ENCODE results near the gene GMDS. TPM values are rescaled to one million over a fixed set of nuclear protein-coding genes. Genes with fewer than 3 reads are reported as not detected.

GMDS gene
- total RNA-seq, 2 experiments from 2014 or later: 13.9 to 16.4 TPM

- H3K4me1 Mint-ChIP-seq (ENCODE audit: low read depth): no peaks in the 10 kb centered on the region
- Histone ChIP-seq H3K9me3 (ENCODE audit: control insufficient read depth in 1 of 2, insufficient read depth in 1 of 2, low read length in 2 of 2) (no peaks in the 10 kb centered on the region), H3K27me3 (ENCODE audit: control insufficient read depth in 1 of 2, insufficient read depth in 2 of 2, low read length in 2 of 2) (no peaks in the 10 kb centered on the region), H3K4me1 (ENCODE audit: insufficient read depth, low read length) (no peaks in the 10 kb centered on the region), H3K27ac (ENCODE audit: low read depth in 1 of 2, low read length in 2 of 2) (no peak overlapping the region), H3K4me3 (ENCODE audit: low read length) (no peak overlapping the region), H3K36me3 (ENCODE audit: insufficient read depth, low read length) (no peaks in the 10 kb centered on the region)
- ATAC-seq (ENCODE audit: poor library complexity) (no peak), DNase-seq (no peak)
- no peak overlapping the region for H3K4me3 Mint-ChIP-seq
- intact Hi-C loops (cut with DNase I, micrococcal nuclease): no loop called here
- no peaks in the 10 kb centered on the region for H3K9me3 Mint-ChIP-seq
- no peaks in the 10 kb centered on the region for H3K27me3 Mint-ChIP-seq
- ChIA-PET CTCF (no interaction called here), POLR2A (no interaction called here)
- H3K36me3 Mint-ChIP-seq (ENCODE audit: low read depth): no peaks in the 10 kb centered on the region
- no peak for TF ChIP-seq CTCF (IDR thresholded peaks at IDR 0.05)
- H3K27ac Mint-ChIP-seq: no peak overlapping the region
Observed at GRCh38 chr6:2053691-2054090, 191.7 kb downstream of the GMDS start.

DNA sequence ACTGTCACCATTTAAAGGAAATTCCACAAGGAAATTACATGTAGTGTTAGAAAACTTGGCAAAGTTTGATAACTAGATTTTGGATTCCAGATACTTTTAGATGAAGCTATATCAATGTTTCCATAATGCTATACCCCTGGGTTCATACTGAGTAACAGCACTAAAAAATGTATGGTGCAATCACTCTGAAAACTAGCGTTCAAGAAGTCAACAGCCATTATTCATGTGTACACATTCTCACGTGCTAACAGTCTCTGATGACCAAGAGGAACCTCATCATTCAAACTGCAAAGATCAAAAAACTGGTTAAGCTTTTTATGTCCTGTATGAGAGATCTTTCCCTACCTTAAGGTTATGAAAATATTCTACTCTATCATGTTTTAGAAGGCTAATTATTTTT, 197.6 kb downstream of the GMDS start:
- ChIA-PET CTCF (no interaction called here), POLR2A (no interaction called here)
- no peak for TF ChIP-seq CTCF (IDR thresholded peaks at IDR 0.05)
- Histone ChIP-seq H3K4me3 (ENCODE audit: low read length) (no peak overlapping the region), H3K36me3 (ENCODE audit: insufficient read depth, low read length) (no peaks in the 10 kb centered on the region), H3K27me3 (ENCODE audit: control insufficient read depth in 1 of 2, insufficient read depth in 2 of 2, low read length in 2 of 2) (no peaks in the 10 kb centered on the region), H3K9me3 (ENCODE audit: control insufficient read depth in 1 of 2, insufficient read depth in 1 of 2, low read length in 2 of 2) (no peaks in the 10 kb centered on the region), H3K27ac (ENCODE audit: low read depth in 1 of 2, low read length in 2 of 2) (no peak overlapping the region), H3K4me1 (ENCODE audit: insufficient read depth, low read length) (no peaks in the 10 kb centered on the region)
- Mint-ChIP-seq H3K27me3 (no peaks in the 10 kb centered on the region), H3K36me3 (ENCODE audit: low read depth) (no peaks in the 10 kb centered on the region), H3K4me1 (ENCODE audit: low read depth) (no peaks in the 10 kb centered on the region), H3K27ac (no peak overlapping the region), H3K4me3 (no peak overlapping the region), H3K9me3 (no peaks in the 10 kb centered on the region)
- ATAC-seq (ENCODE audit: poor library complexity): no peak
- DNase-seq: no peak
- intact Hi-C loops (cut with DNase I, micrococcal nuclease): no loop called here

DNA sequence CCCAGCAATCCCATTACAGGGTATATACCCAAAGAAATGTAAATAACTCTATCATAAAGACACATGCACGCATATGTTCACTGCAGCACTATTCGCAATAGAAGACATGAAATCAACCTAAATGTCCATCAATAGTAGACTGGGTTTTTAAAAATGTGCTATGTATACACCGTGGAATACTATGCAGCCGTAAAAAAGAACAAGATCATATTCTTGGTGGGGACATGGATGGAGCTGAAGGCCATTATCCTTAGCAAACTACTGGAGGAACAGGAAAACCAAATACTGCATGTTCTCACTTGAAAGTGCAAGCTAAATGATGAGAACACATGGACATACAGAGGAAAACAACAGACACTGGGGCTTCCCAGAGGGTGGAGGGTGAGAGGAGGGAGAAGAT, 201.2 kb downstream of the GMDS start:
- no peaks in the 10 kb centered on the region for H3K9me3 ChIP-seq (ENCODE audit: control insufficient read depth in 1 of 2, insufficient read depth in 1 of 2, low read length in 2 of 2)
- Mint-ChIP-seq H3K27me3 (no peaks in the 10 kb centered on the region), H3K4me1 (ENCODE audit: low read depth) (peaks cover 17% of the 10 kb centered on the region), H3K36me3 (ENCODE audit: low read depth) (no peaks in the 10 kb centered on the region), H3K27ac (no peak overlapping the region), H3K4me3 (no peak overlapping the region), H3K9me3 (no peaks in the 10 kb centered on the region)
- intact Hi-C loops (cut with DNase I, micrococcal nuclease): no loop called here
- no peaks in the 10 kb centered on the region for H3K4me1 ChIP-seq (ENCODE audit: insufficient read depth, low read length)
- no peak for DNase-seq
- TF ChIP-seq CTCF (IDR thresholded peaks at IDR 0.05): no peak
- no peaks in the 10 kb centered on the region for H3K27me3 ChIP-seq (ENCODE audit: control insufficient read depth in 1 of 2, insufficient read depth in 2 of 2, low read length in 2 of 2)
- H3K27ac ChIP-seq (ENCODE audit: low read depth in 1 of 2, low read length in 2 of 2): no peak overlapping the region
- ChIA-PET CTCF (no interaction called here), POLR2A (no interaction called here)
- ATAC-seq (ENCODE audit: poor library complexity): no peak
- H3K36me3 ChIP-seq (ENCODE audit: insufficient read depth, low read length): no peaks in the 10 kb centered on the region
- no peak overlapping the region for H3K4me3 ChIP-seq (ENCODE audit: low read length)

Data from CD4-positive, alpha-beta T cell (primary cell).